ENCODE measurements around the gene TRAF1.

The TRAF1 gene

DNA sequence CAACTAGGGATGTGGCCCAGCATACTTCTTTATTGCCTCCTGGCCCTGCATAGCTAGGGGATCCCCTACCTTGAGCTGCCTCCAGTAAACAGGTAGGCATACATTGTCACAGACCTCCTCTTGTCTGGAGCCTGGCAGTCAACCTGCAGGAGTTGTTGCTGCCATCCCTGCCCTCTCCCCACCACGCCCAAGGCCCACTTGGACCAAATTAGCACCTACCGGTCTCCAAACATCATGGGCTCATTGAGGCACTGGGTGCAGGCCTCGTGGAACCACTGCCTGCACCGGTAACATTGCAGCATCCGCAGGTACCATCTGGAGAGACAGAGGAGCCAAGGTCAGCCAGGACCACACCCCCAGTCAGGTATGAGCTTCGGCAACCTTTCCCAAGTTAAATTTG is 59.9 kb downstream of the TRAF1 start:
- no peak for DNase-seq

- no peak for DNase-seq
Measured at GRCh38 chr9:120865809-120866208, 60.8 kb downstream of the TRAF1 start.

DNA sequence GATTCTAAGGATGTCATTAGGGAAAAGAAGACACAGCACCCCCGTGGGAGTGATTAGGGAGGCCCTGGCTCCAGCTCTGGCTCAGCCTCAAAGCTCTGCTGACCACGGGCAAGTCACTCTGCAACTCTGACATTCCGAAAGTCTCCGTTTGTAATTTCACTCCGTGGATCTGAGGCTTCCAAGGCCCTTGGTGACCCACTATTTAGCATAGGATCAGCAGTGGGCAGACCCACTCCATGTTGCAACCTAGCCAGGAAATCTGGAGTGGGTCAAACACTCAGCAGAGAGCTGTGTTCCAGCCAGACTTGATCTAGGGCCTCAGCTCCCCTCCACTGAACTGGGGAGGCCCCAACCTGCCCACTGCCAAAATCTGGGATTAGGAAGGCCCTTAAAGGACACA is 61.4 kb downstream of the TRAF1 start:
- no peak for DNase-seq

- DNase-seq: no peak
Measured at GRCh38 chr9:120864719-120865118, 61.9 kb downstream of the TRAF1 start.

- DNase-seq: no peak
Measured at GRCh38 chr9:120863833-120864232, 62.8 kb downstream of the TRAF1 start.

- DNase-seq: no peak
Measured at GRCh38 chr9:120862452-120862851, 64.1 kb downstream of the TRAF1 start.

DNA sequence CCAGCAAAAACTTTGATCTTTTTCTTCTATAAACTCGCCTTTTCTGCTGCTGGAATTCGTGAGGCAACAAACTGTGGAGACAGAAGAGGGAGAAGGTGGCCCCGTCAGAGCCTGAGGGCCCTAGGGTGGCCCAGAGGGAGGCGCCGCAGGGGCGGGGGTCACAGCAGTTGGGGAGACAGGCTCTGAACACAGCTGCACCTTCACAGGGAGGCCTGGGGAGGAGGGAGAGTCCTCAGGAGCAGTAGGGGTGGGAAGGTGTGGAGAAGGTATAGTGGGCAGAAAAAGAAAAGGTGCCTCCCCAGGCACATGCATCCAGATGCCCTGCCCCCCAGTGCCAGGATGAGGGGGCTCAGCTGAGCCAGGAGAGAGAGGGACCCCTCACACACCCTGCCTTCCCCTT is 64.7 kb downstream of the TRAF1 start:
- DNase-seq: no peak

- DNase-seq: no peak
Measured at GRCh38 chr9:120860083-120860482, 66.5 kb downstream of the TRAF1 start.

GRCh38 chr9:120859361-120859760 is 67.2 kb downstream of the TRAF1 start:
- no peak for DNase-seq

DNA sequence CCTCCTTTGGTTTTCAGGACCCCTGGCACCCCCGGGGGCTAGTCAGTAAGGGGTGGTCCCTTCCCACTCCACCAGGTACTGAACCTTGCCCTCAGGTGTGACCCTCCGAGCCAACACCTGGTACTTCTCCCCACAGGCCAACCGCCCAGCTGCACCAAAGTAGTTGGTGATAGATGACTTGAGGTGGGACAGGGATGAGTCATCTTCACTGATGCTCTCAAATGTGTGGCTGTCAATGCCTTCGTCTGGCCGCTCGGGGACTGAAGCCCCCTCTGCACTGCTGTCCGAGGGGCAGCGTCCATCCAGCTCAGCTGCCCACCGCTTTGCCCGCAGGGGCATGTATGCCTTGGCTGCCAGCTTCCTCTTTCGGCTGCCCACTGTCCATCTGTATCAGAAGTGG is 68.7 kb downstream of the TRAF1 start:
- DNase-seq: no peak

DNA sequence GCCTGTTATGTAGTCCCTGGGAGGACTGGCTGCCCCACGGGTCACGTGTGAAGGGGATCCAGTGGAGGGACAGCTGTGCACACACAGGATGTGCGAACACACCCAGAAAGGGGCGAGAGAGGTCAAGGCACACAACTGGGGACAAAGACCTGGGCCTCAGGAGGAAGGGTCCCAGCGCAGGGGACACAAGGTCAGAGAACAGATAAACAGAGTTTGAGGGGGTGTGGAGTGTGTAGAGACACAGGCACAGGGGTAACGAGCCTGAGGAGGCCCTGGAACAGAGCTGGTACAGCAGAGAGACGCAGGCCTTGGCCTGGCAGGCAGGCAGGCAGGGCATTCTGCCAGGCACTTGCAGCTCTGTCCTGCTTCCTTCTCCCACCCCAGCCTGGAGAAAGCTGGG is 69.1 kb downstream of the TRAF1 start:
- DNase-seq: no peak

DNA sequence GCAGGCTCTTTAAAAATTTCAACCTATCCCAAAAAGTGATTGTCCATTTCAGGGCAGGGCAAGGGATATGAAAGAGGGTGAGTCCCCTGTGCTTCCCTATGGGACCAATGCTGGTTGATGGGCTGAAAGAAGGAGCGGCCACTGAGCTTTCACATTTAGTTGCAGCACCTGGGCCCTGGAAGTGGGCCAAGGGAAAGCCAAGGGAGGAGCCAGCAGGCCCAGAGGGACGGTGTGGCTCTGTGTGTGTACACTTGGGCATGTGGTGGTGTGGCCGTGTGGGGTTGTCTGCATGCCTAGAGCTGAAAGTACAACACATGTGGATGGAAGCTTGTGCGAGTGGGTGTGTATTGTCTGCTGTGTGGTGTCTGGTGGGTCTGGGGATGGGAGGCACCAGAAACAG is 69.9 kb downstream of the TRAF1 start:
- DNase-seq: no peak

DNA sequence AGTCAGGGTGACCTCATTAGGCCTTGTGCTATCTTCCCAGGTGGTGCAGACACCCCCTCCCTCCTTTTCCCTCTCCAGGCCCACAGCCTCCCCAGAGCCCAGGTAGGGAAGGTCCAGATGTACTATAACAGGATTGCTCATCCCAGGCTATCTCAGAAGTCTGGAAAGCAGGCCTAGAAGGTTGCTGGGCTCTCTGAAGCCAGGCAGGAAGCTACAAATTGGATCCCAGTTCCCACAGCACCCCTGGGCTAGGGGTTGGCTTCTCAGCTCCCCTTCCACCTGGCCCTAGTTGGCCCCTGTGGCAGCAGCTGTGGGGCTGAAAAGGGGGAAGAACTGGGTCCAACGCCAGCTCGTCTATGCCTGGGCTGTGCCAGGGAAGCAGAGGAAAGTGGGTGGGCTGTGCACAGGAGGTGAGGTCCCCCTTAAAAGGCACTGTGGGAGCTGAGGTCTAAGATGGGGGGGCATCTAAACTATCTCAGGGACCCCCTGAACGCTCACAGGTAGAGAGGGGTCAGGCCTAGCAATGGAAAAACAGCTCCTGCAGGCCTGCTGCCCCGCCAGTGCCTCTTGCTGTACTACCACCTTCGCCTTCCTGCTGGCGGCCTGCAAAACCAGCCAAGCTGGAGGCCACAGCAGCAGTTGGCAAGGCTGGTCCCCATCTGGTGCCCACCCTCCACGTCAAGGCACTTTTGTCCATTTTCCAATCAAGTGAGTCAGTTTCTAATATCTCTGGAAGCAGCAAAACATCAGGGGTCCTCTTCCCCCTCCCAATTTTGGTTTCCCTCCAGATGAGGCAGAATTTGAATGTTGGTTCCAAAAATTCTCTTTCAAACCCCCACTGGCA is 70.5 kb downstream of the TRAF1 start:
- DNase-seq: no peak

DNA sequence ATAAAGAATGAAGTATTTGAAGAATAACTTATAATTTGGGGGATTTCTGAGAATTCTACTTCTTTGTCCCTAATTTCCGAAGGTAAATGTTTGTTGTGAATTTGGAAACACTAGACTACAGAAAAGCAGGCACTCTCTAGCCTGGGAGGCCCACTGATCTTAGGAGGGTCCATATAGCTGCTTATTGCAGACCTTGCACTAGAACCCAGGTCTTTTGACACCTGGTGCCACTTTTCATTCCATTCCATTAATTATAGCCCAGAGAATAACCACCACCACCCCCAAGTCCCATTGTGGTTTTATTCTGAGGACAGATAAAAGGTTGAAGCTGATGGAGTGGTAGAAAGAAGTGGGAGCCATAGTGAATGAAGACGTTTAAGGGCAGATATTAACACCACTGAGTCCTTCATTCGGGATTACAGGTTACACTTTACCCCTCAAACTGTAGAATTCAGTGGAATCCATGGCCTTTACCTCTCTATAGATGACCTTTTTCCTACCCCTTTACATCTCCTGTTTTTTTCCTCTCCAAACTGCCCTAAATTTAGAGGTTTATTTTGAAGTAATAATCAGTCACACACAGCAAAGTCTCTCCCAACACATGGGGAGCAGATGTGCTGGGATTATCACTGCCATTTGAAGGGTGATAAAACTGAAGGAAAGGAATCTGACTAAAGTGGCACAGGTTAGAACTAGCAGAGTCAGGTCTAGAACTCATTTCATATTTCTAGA is 71.8 kb downstream of the TRAF1 start:
- no peak for DNase-seq

DNA sequence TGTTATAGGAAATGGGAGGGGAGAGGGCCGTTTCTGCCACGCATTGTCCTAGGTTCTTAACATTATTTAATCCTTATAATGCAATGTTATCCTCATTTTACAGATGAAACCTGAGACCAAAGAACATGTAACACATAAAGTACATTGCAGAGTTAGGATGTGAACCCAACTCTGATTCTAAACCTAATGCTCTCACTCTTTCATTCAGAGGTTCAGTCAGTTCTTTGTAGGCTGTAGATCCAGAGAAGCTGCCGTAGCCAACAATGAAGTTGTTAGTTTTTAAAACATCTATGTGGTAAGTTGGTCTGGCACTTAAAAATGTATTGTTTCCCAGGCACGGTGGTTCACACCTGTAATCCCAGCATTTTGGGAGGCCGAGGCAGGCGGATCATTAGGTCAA is 73.4 kb downstream of the TRAF1 start:
- no peak for DNase-seq
